Measurements from ENCODE around the gene SYCE1L. TPM values are rescaled to one million over a fixed set of nuclear protein-coding genes. Genes with fewer than 3 reads are reported as not detected.

Gene SYCE1L
- polyA plus RNA-seq, 1 donor (not counting 4 experiments of a cell fraction or from before 2014, with no cell fraction given): 0.21 TPM

GRCh38 chr16:77227745-77228144, 28.5 kb downstream of the SYCE1L start:
- no peaks in the 10 kb centered on the region for H3K27me3 ChIP-seq (ENCODE audit: control insufficient read depth, extremely low read depth, insufficient read depth, low read length)
- dilution Hi-C loops (cut with MboI; ENCODE audit: extremely low pct_ligation_motif_present, low sequenced_read_pairs): loop anchor here (25.0 kb wide), 1 partner anchor 360 kb away; no protein-coding TSS in a partner anchor

GRCh38 chr16:77231047-77231446, 31.8 kb downstream of the SYCE1L start:
- DNase-seq (ENCODE audit: low read depth, low spot score) (no peak), FAIRE-seq (no peak)
- Histone ChIP-seq H3K79me2 (ENCODE audit: control insufficient read depth, insufficient read depth, low read length) (no peaks in the 10 kb centered on the region), H3K9me3 (ENCODE audit: control insufficient read depth, low read depth, low read length) (no peaks in the 10 kb centered on the region), H3K9ac (ENCODE audit: control insufficient read depth, extremely low read depth, insufficient read depth, low read length) (no peak overlapping the region), H3K4me1 (ENCODE audit: control insufficient read depth, extremely low read depth, insufficient read depth, low read length) (no peaks in the 10 kb centered on the region), H3K36me3 (ENCODE audit: control insufficient read depth in 2 of 2, extremely low read depth in 1 of 2, insufficient read depth in 2 of 2, low read length in 2 of 2) (no peaks in the 10 kb centered on the region), H3K4me2 (ENCODE audit: control insufficient read depth, extremely low read depth, insufficient read depth, low read depth, low read length) (no peak overlapping the region), H3K27me3 (ENCODE audit: control insufficient read depth, extremely low read depth, insufficient read depth, low read length) (no peaks in the 10 kb centered on the region), H2AFZ (ENCODE audit: control insufficient read depth, low read length) (no peak overlapping the region), H3K27ac (ENCODE audit: control insufficient read depth, insufficient read depth, low read length) (no peak overlapping the region), H4K20me1 (ENCODE audit: control insufficient read depth, extremely low read depth, insufficient read depth, low read length) (no peaks in the 10 kb centered on the region), H3K9me1 (ENCODE audit: control insufficient read depth, extremely low read depth, insufficient read depth, low read length) (no peaks in the 10 kb centered on the region), H3K4me3 (ENCODE audit: control insufficient read depth in 2 of 3, extremely low read depth in 1 of 3, insufficient read depth in 2 of 3, low read depth in 1 of 3, low read length in 3 of 3) (no peak overlapping the region)
- TF ChIP-seq, protein P1, sequence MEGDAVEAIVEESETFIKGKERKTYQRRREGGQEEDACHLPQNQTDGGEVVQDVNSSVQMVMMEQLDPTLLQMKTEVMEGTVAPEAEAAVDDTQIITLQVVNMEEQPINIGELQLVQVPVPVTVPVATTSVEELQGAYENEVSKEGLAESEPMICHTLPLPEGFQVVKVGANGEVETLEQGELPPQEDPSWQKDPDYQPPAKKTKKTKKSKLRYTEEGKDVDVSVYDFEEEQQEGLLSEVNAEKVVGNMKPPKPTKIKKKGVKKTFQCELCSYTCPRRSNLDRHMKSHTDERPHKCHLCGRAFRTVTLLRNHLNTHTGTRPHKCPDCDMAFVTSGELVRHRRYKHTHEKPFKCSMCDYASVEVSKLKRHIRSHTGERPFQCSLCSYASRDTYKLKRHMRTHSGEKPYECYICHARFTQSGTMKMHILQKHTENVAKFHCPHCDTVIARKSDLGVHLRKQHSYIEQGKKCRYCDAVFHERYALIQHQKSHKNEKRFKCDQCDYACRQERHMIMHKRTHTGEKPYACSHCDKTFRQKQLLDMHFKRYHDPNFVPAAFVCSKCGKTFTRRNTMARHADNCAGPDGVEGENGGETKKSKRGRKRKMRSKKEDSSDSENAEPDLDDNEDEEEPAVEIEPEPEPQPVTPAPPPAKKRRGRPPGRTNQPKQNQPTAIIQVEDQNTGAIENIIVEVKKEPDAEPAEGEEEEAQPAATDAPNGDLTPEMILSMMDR (optimal IDR thresholded peaks at IDR 0.05 in 1 of 3, IDR thresholded peaks at IDR 0.05 in 1 of 3, conservative IDR thresholded peaks at IDR 0.05 in 1 of 3; ENCODE audit: extremely low read depth in 1 of 3, insufficient read depth in 2 of 3, low read length in 3 of 3): no peak
- TF ChIP-seq EZH2 (IDR thresholded peaks at IDR 0.05; ENCODE audit: low read length): no peak
- dilution Hi-C loops (cut with MboI; ENCODE audit: extremely low pct_ligation_motif_present, low sequenced_read_pairs): loop anchor here (25.0 kb wide), 1 partner anchor 356 kb away; no protein-coding TSS in a partner anchor

More at GRCh38 chr16:77227745-77228144, 28.5 kb downstream of the SYCE1L start:
- H3K27ac ChIP-seq (ENCODE audit: control insufficient read depth, insufficient read depth, low read length): no peak overlapping the region
- H2AFZ ChIP-seq (ENCODE audit: control insufficient read depth, low read length): no peak overlapping the region
- H4K20me1 ChIP-seq (ENCODE audit: control insufficient read depth, extremely low read depth, insufficient read depth, low read length): no peaks in the 10 kb centered on the region
- no peaks in the 10 kb centered on the region for H3K36me3 ChIP-seq (ENCODE audit: control insufficient read depth in 2 of 2, extremely low read depth in 1 of 2, insufficient read depth in 2 of 2, low read length in 2 of 2)
- H3K9me1 ChIP-seq (ENCODE audit: control insufficient read depth, extremely low read depth, insufficient read depth, low read length): no peaks in the 10 kb centered on the region
- H3K79me2 ChIP-seq (ENCODE audit: control insufficient read depth, insufficient read depth, low read length): no peaks in the 10 kb centered on the region
- H3K4me3 ChIP-seq (ENCODE audit: control insufficient read depth in 2 of 3, extremely low read depth in 1 of 3, insufficient read depth in 2 of 3, low read depth in 1 of 3, low read length in 3 of 3): no peak overlapping the region
- H3K4me2 ChIP-seq (ENCODE audit: control insufficient read depth, extremely low read depth, insufficient read depth, low read depth, low read length): no peak overlapping the region
- H3K9ac ChIP-seq (ENCODE audit: control insufficient read depth, extremely low read depth, insufficient read depth, low read length): no peak overlapping the region
- TF ChIP-seq EZH2 (IDR thresholded peaks at IDR 0.05; ENCODE audit: low read length): no peak
- TF ChIP-seq, protein P1 (optimal IDR thresholded peaks at IDR 0.05 in 1 of 3, IDR thresholded peaks at IDR 0.05 in 1 of 3, conservative IDR thresholded peaks at IDR 0.05 in 1 of 3; ENCODE audit: extremely low read depth in 1 of 3, insufficient read depth in 2 of 3, low read length in 3 of 3): no peak
- DNase-seq (ENCODE audit: low read depth, low spot score) (no peak), FAIRE-seq (no peak)
- no peaks in the 10 kb centered on the region for H3K4me1 ChIP-seq (ENCODE audit: control insufficient read depth, extremely low read depth, insufficient read depth, low read length)
- no peaks in the 10 kb centered on the region for H3K9me3 ChIP-seq (ENCODE audit: control insufficient read depth, low read depth, low read length)

All from keratinocyte (primary cell).